Measurements from ENCODE around the gene SPATS2L. TPM values are rescaled to one million over a fixed set of nuclear protein-coding genes. Genes with fewer than 3 reads are reported as not detected.
A peak's percentile ranks its signal among the peaks of the same experiment; 100 is the strongest.

Gene SPATS2L
- total RNA-seq, 1 experiment from 2014 or later = 47.3 TPM

GRCh38 chr2:200347301-200347700 lies 40.8 kb downstream of the SPATS2L start:
- no peak overlapping the region for H4K91ac ChIP-seq (ENCODE audit: insufficient read length, low read depth, low read length)
- no peak overlapping the region for H3K4ac ChIP-seq (ENCODE audit: low read depth, low read length)
- H4K8ac ChIP-seq (replicated peaks; ENCODE audit: insufficient read length, low read depth, low read length) = no peak overlapping the region
- no peak overlapping the region for H2AK5ac ChIP-seq (ENCODE audit: insufficient read length, low read length)
- Mint-ChIP-seq H3K4me1 (peaks cover 25 to 31% of the 10 kb centered on the region in 2 experiments), H3K9me3 (peaks cover 6 to 13% of the 10 kb centered on the region in 2 experiments; a peak in 4 of 5 replicates), H3K36me3 (ENCODE audit: insufficient read depth in 1 of 3, low read depth in 3 of 3) (peaks cover 21 to 25% (median 25%) of the 10 kb centered on the region in 3 experiments), H3K27me3 (ENCODE audit: low read depth) (no peaks in the 10 kb centered on the region), H3K4me3 (no peak overlapping the region), H3K27ac (peak overlapping the region; percentile 11 to 41 (median 19); a peak in 3 of 7 replicates)
- peaks cover 3% of the 10 kb centered on the region for H3K4me1 ChIP-seq (ENCODE audit: insufficient read depth, low read length)
- no peak for DNase-seq
- no CpG with 5 or more reads among the region's 3 CpGs for WGBS (ENCODE audit: extremely low coverage, insufficient read length, low lambda C conversion rate)
- H2BK15ac ChIP-seq (ENCODE audit: low read depth, low read length) = no peak overlapping the region
- no peak overlapping the region for H2AFZ ChIP-seq (ENCODE audit: low read length)
- H3K79me1 ChIP-seq (ENCODE audit: insufficient read depth, low read depth, low read length, poor library complexity, severe bottlenecking) = peaks cover 4% of the 10 kb centered on the region
- no peak overlapping the region for H3K9ac ChIP-seq (ENCODE audit: extremely low read depth, insufficient read length, low read length)
- no peak overlapping the region for H3K18ac ChIP-seq (ENCODE audit: insufficient read length, low read depth, low read length)
- no peak overlapping the region for H2BK12ac ChIP-seq (ENCODE audit: insufficient read length, low read depth, low read length)
- TF ChIP-seq, protein P1, sequence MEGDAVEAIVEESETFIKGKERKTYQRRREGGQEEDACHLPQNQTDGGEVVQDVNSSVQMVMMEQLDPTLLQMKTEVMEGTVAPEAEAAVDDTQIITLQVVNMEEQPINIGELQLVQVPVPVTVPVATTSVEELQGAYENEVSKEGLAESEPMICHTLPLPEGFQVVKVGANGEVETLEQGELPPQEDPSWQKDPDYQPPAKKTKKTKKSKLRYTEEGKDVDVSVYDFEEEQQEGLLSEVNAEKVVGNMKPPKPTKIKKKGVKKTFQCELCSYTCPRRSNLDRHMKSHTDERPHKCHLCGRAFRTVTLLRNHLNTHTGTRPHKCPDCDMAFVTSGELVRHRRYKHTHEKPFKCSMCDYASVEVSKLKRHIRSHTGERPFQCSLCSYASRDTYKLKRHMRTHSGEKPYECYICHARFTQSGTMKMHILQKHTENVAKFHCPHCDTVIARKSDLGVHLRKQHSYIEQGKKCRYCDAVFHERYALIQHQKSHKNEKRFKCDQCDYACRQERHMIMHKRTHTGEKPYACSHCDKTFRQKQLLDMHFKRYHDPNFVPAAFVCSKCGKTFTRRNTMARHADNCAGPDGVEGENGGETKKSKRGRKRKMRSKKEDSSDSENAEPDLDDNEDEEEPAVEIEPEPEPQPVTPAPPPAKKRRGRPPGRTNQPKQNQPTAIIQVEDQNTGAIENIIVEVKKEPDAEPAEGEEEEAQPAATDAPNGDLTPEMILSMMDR (conservative IDR thresholded peaks at IDR 0.05) = no peak
- H3T11ph ChIP-seq (ENCODE audit: low read length) = no peak overlapping the region
- H4K5ac ChIP-seq (ENCODE audit: insufficient read length, low read depth, low read length) = no peak overlapping the region
- H2BK5ac ChIP-seq (ENCODE audit: insufficient read length, low read length) = no peak overlapping the region
- peaks cover 37% of the 10 kb centered on the region; the same call in 1 of the 2 replicates for H3K79me2 ChIP-seq (ENCODE audit: insufficient read depth, low read length)
- H3K9me3 ChIP-seq (ENCODE audit: control insufficient read depth, low read depth, low read length) = no peaks in the 10 kb centered on the region
- H3K23ac ChIP-seq (ENCODE audit: insufficient read length, low read depth, low read length) = no peak overlapping the region
- no peaks in the 10 kb centered on the region for H3K23me2 ChIP-seq (ENCODE audit: insufficient read length, low read depth, low read length, poor library complexity, severe bottlenecking)
- no peaks in the 10 kb centered on the region for H3K27me3 ChIP-seq (ENCODE audit: insufficient read depth, low read length)
- no peak overlapping the region for H3K27ac ChIP-seq (ENCODE audit: insufficient read length, low read depth, low read length)
- H2BK20ac ChIP-seq (ENCODE audit: low read depth, low read length, poor library complexity, severe bottlenecking) = no peak overlapping the region
- H3K4me2 ChIP-seq (ENCODE audit: insufficient read depth, insufficient read length, low read length) = no peak overlapping the region
- H2BK120ac ChIP-seq (ENCODE audit: low read depth, low read length, poor library complexity, severe bottlenecking) = no peak overlapping the region
- H3K56ac ChIP-seq (ENCODE audit: insufficient read length, low read depth, low read length) = no peak overlapping the region
- H4K20me1 ChIP-seq (ENCODE audit: control insufficient read depth, insufficient read depth, insufficient read length) = no peaks in the 10 kb centered on the region
- no peak overlapping the region for H3K14ac ChIP-seq (ENCODE audit: insufficient read depth, low read length)
